Measurements from ENCODE around the gene PDE6D. TPM values are rescaled to one million over a fixed set of nuclear protein-coding genes. Genes with fewer than 3 reads are reported as not detected.

PDE6D gene
- total and polyA plus RNA-seq, 2 donors (not counting 1 experiment from before 2014, with no cell fraction given) = 31.9 to 36.5 TPM

DNA sequence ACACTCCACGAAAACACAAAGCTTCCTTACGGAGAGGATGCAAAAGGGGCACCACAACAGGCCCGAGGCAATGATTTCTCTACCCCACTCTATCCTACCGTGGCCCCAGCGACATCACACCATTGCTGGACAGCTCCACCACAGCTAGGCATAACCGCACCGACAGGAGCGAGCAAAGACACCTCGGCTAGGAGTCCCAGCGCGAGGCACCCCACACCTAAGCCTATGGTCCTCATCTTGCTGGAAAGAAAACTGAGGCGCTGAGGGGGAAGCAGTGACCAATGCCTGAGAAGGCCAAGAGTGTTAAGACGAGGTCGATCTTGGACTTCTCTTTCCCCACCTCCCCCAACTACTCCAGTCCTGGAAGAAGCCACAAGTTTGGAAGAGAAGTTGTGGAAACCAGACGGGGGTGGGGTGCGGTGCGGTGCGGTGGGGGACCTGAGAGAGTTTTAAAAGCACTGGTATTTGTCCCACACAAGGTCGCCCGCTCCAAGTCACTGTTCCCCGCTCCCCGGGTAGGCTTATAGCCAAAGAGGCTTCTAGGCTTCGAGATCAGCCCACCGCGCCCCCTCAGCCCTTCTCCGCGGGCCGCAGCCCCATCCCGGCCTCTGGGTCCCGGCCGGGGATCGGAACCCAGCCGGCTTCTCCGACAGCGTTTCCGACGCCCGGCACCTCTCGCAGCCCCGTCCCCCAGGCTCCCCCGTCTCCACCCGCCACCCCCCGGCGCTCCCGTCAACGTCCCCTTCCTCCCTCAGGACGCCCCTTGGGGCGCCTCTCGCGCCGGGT lies 766 bp downstream of the PDE6D start:
- H3K27ac Mint-ChIP-seq = peak overlapping the region; percentile 97
- POLR2A ChIA-PET = interaction anchor here (1.2 to 1.3 kb wide), 2 partner anchors 166 to 315 kb away, joined by 3 to 9 read pairs; no protein-coding TSS in a partner anchor

More for the DNA sequence above, 766 bp downstream of the PDE6D start:
- Histone ChIP-seq H3K79me2 (ENCODE audit: control insufficient read depth, insufficient read depth, low read length) (peaks cover 71% of the 10 kb centered on the region), H3K27ac (ENCODE audit: low read length in 2 of 2) (peak overlapping the region in 1 of 2 donors; percentile 87), H3K4me1 (ENCODE audit: control insufficient read depth in 2 of 2, insufficient read depth in 2 of 2, low read length in 2 of 2) (peaks cover 21 to 24% of the 10 kb centered on the region in 2 donors), H3K4me2 (replicated peaks; ENCODE audit: low read depth, low read length, poor library complexity, severe bottlenecking) (peak overlapping the region; percentile 82), H3K36me3 (replicated peaks in 1 of 2; ENCODE audit: control extremely low read depth in 1 of 2, control insufficient read depth in 1 of 2, extremely low read depth in 1 of 2, insufficient read depth in 2 of 2, low read length in 1 of 2) (no peaks in the 10 kb centered on the region), H3K4me3 (ENCODE audit: control extremely low read depth in 1 of 5, extremely low read depth in 1 of 5, insufficient read depth in 1 of 5, low read depth in 2 of 5, low read length in 4 of 5) (peak overlapping the region; percentile 26 to 90 (median 80)), H3K27me3 (replicated peaks in 1 of 4; ENCODE audit: control extremely low read depth in 1 of 4, control insufficient read depth in 3 of 4, insufficient read depth in 4 of 4, low read length in 3 of 4) (no peaks in the 10 kb centered on the region), H3K9me3 (ENCODE audit: control extremely low read depth in 1 of 3, control insufficient read depth in 2 of 3, insufficient read depth in 1 of 3, low read length in 2 of 3) (no peaks in the 10 kb centered on the region), H2AFZ (ENCODE audit: insufficient read depth, low read depth, low read length, poor library complexity, severe bottlenecking) (peak overlapping the region; percentile 86), H4K20me1 (ENCODE audit: control insufficient read depth, insufficient read depth, low read length, poor library complexity, severe bottlenecking) (no peaks in the 10 kb centered on the region), H3K9ac (ENCODE audit: low read length) (peak overlapping the region; percentile 82)
- 13% methylated on average over 41 of the region's 51 CpGs for WGBS (ENCODE audit: insufficient coverage)
- CTCF ChIA-PET = interaction anchor here (1.0 to 1.5 kb wide), 4 partner anchors 20 to 167 kb away, joined by 3 to 4 read pairs (median 4); no protein-coding TSS in a partner anchor
- TF ChIP-seq, protein P1, sequence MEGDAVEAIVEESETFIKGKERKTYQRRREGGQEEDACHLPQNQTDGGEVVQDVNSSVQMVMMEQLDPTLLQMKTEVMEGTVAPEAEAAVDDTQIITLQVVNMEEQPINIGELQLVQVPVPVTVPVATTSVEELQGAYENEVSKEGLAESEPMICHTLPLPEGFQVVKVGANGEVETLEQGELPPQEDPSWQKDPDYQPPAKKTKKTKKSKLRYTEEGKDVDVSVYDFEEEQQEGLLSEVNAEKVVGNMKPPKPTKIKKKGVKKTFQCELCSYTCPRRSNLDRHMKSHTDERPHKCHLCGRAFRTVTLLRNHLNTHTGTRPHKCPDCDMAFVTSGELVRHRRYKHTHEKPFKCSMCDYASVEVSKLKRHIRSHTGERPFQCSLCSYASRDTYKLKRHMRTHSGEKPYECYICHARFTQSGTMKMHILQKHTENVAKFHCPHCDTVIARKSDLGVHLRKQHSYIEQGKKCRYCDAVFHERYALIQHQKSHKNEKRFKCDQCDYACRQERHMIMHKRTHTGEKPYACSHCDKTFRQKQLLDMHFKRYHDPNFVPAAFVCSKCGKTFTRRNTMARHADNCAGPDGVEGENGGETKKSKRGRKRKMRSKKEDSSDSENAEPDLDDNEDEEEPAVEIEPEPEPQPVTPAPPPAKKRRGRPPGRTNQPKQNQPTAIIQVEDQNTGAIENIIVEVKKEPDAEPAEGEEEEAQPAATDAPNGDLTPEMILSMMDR (IDR thresholded peaks at IDR 0.05) = no peak
- TF ChIP-seq EZH2 (IDR thresholded peaks at IDR 0.05; ENCODE audit: borderline replicate concordance, insufficient read depth, low read depth, low read length, poor library complexity, severe bottlenecking) = no peak
- no peak for ATAC-seq (ENCODE audit: low read depth)
- intact Hi-C loops (cut with micrococcal nuclease) = loop anchor here (2.0 kb wide), 5 partner anchors 74 to 770 kb away; partner anchors contain the start of genes EIF4E2, NCL and TIGD1
- Mint-ChIP-seq H3K9me3 (ENCODE audit: insufficient read depth) (no peaks in the 10 kb centered on the region), H3K4me3 (peak overlapping the region; percentile 100), H3K27me3 (no peaks in the 10 kb centered on the region), H3K4me1 (peaks cover 54% of the 10 kb centered on the region)
- peak; percentile 39 for DNase-seq
